SJCRH30 (cell line): ENCODE data around the gene PDHX. TPM values are rescaled to one million over a fixed set of nuclear protein-coding genes. Genes with fewer than 3 reads are reported as not detected.

Experiments used
- DNase-seq, 2 experiments: peaks; one replicate each; pipeline ENCODE4 v3.0.0-alpha.2; 2015 to 2020
- H3K27ac ChIP-seq: fragments of 250-450 bp; sonication (Bioruptor Pico); 2 replicates; pipeline ENCODE4 v1.5.1; 2020; ENCODE audit warnings: mild to moderate bottlenecking, moderate library complexity
- H3K27me3 ChIP-seq: fragments of 250-450 bp; sonication (Bioruptor Pico); 2 replicates; pipeline ENCODE4 v1.5.1; 2020; ENCODE audit warnings: mild to moderate bottlenecking, moderate library complexity
- H3K36me3 ChIP-seq: fragments of 250-450 bp; sonication (Bioruptor Pico); 2 replicates; pipeline ENCODE4 v1.5.1; 2020; ENCODE audit warnings: mild to moderate bottlenecking, moderate library complexity
- H3K4me1 ChIP-seq: fragments of 250-450 bp; sonication (Bioruptor Pico); 2 replicates; pipeline ENCODE4 v1.5.1; 2020; ENCODE audit warnings: mild to moderate bottlenecking, moderate library complexity
- H3K4me3 ChIP-seq: fragments of 250-450 bp; sonication (Bioruptor Pico); 2 replicates; pipeline ENCODE4 v1.5.1; 2020; ENCODE audit warnings: mild to moderate bottlenecking, moderate library complexity
- H3K9me3 ChIP-seq: fragments of 250-450 bp; sonication (Bioruptor Pico); replicated peaks from 2 replicates; pipeline ENCODE4 v1.5.1; 2020; ENCODE audit warnings: mild to moderate bottlenecking, moderate library complexity
- total RNA-seq: library from RNA; depleted of rRNA; stranded (reverse); fragments of >200 nt; shearing (Covaris generic); gene quantifications from 2 replicates; pipeline ENCODE4 v1.2.3, GENCODE V29; 2014; rRNA removed

The PDHX gene
- total RNA-seq, 1 experiment from 2014 or later = 25.6 TPM

DNA sequence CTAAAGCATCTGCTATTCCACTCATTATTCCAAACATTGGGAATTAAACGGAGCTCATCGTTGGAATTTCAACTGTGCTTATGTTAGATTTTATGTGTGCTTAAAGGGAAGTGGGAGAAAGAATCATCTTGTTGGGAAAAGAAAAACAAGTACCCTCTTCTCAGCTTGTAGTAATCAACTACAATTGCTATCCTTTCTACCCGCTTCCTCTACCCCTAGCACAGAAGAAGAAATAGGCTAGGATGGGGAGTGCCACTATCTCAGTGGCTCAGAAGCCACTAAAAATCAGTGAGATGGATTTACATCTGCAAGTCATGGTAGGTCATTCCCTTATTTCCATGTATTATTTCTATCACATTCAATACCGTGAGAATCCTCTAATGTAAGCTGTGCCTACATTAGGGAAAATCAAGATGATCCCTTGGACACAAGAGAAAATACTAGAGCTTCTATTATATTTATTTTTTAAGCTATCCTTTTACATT, 124.7 kb downstream of the PDHX start:
- Histone ChIP-seq H3K27me3 (no peaks in the 10 kb centered on the region), H3K9me3 (no peaks in the 10 kb centered on the region), H3K36me3 (no peaks in the 10 kb centered on the region), H3K4me1 (peaks cover 8% of the 10 kb centered on the region), H3K27ac (no peak overlapping the region), H3K4me3 (no peak overlapping the region)
- no peak for DNase-seq

DNA sequence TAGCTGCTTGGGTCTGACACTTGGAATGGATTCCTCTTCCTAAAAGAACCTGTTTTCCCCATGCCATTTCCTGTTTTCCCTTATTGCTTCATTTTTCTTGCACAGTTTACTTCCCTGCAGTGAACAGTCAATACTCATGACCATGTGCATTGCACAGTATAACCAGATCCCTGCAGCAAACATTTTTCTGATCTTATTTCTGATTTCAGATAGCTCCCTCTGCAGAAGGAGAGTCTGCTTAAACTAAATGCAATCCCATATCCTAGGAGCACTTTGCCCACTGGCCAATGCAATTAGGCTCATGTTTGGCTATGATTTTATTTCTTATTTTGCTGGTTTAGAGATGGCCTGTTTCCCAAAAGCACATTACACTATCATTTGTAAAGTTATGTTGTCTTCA, 125.8 kb downstream of the PDHX start:
- no peak overlapping the region for H3K27ac ChIP-seq
- H3K27me3 ChIP-seq = no peaks in the 10 kb centered on the region
- no peaks in the 10 kb centered on the region for H3K36me3 ChIP-seq
- no peak for DNase-seq
- no peaks in the 10 kb centered on the region for H3K4me1 ChIP-seq
- no peaks in the 10 kb centered on the region for H3K9me3 ChIP-seq
- no peak overlapping the region for H3K4me3 ChIP-seq

DNA sequence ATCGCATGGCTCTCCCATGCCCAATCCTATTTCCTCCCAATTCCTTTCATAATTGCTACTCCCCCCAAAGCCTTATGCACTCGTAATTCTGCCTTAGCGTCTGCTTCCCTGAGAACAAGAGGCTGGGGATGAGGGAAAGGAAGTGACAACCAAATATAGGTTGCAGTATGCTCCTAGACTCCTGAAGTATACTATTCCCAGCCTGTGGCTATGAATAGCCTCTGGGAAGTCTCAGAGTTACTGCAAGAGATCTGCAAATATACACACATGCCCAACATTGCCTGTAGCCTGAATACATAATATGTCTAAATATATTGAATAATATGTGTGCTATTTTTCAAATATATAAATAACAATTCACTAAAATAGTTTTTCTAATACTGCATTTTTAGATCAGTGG, 126.5 kb downstream of the PDHX start:
- H3K36me3 ChIP-seq = no peaks in the 10 kb centered on the region
- H3K4me1 ChIP-seq = no peaks in the 10 kb centered on the region
- DNase-seq = no peak
- H3K27me3 ChIP-seq = no peaks in the 10 kb centered on the region
- H3K9me3 ChIP-seq = no peaks in the 10 kb centered on the region
- no peak overlapping the region for H3K4me3 ChIP-seq
- H3K27ac ChIP-seq = no peak overlapping the region

DNA sequence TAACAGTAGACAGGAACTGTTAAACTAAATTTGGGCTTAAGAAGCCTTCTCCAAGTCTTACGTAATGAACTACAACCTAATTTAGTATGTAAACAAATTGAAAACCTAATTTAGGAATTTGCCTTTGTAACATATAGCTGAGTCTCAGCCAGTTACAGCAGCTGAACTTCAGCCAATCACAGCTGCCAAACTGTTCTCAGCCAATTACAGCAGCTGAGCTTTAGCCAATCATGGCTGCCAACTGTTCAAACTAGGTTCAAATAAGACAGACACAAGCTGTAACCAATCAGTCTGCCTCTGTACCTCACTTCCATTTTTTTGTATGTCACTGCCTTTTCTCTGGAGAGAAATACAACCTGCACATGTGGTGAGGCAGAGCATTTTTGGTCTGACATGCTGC, 127.5 kb downstream of the PDHX start:
- no peaks in the 10 kb centered on the region for H3K4me1 ChIP-seq
- H3K27ac ChIP-seq = no peak overlapping the region
- H3K4me3 ChIP-seq = no peak overlapping the region
- DNase-seq = peak in 1 of 2 experiments; percentile 10
- H3K27me3 ChIP-seq = no peaks in the 10 kb centered on the region
- no peaks in the 10 kb centered on the region for H3K36me3 ChIP-seq
- no peaks in the 10 kb centered on the region for H3K9me3 ChIP-seq

DNA sequence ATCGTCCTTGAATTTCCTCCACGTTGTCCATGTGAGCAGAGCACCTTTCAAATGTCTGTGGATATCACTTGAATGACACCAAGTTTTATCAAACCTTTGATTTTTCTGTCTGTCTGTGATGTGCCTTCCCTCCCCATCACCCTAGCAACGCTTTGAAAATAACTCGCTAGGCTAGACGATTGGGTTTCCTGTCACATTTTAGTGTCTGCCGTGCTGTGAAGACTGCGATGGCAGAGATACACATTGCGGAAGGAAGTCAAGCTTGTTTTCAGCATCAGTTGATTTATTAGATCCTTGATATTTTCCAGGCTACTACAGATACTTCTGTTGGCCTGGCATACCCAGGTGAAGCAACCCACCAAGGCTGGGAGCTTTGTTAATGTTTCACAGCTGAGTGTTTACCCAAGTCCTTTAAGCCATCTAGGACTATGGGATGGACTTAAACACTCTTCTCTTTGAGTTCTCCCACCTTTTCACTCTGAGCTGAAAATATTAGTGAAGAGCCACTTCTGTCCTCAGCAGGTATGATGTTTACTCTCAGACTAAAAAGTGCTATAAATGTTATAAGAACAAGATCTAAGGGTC, 128.9 kb downstream of the PDHX start:
- Histone ChIP-seq H3K27ac (no peak overlapping the region), H3K4me1 (no peaks in the 10 kb centered on the region), H3K27me3 (no peaks in the 10 kb centered on the region), H3K4me3 (no peak overlapping the region), H3K36me3 (no peaks in the 10 kb centered on the region), H3K9me3 (no peaks in the 10 kb centered on the region)
- no peak for DNase-seq

Other genes starting within 250 kb of the PDHX start
- 42.3 and 43.2 TPM in 2 replicates for gene APIP, start 239 bp upstream of the PDHX start, total RNA-seq
- gene CD44, start 222.6 kb downstream of the PDHX start, total RNA-seq = 0.04 and 0.05 TPM in 2 replicates